ENCODE measurements around the gene KCNK3. TPM values are rescaled to one million over a fixed set of nuclear protein-coding genes. Genes with fewer than 3 reads are reported as not detected.

The KCNK3 gene
- total and polyA plus RNA-seq, 10 of the 15 experiments (the other 5 are each of a cell fraction or from before 2014, with no cell fraction given): 0.13 TPM; not detected in 9

- Histone ChIP-seq H3K9ac (ENCODE audit: control insufficient read depth, insufficient read depth, low read length) (no peak overlapping the region), H3K79me2 (ENCODE audit: control insufficient read depth, insufficient read depth, low read length) (no peaks in the 10 kb centered on the region), H3K27ac (ENCODE audit: control insufficient read depth, insufficient read depth) (no peak overlapping the region), H4K20me1 (ENCODE audit: control insufficient read depth, insufficient read depth) (no peaks in the 10 kb centered on the region), H3K4me2 (ENCODE audit: control insufficient read depth, insufficient read depth) (no peak overlapping the region), H3K4me1 (ENCODE audit: control insufficient read depth, insufficient read depth, low read length) (peaks cover 18% of the 10 kb centered on the region), H2AFZ (ENCODE audit: control insufficient read depth, low read depth, low read length) (no peak overlapping the region), H3K9me3 (replicated peaks; ENCODE audit: control insufficient read depth, insufficient read depth, low read length) (no peaks in the 10 kb centered on the region), H3K27me3 (replicated peaks in 1 of 2; ENCODE audit: control insufficient read depth in 2 of 2, insufficient read depth in 2 of 2, low read length in 1 of 2) (no peaks in the 10 kb centered on the region), H3K4me3 (no peak overlapping the region), H3K36me3 (ENCODE audit: control insufficient read depth in 2 of 2, insufficient read depth in 2 of 2, low read length in 1 of 2) (no peaks in the 10 kb centered on the region)
- DNase-seq (ENCODE audit: low read depth, low spot score) (no peak), ATAC-seq (peak; percentile 52), FAIRE-seq (no peak)
- POLR2A ChIA-PET: no interaction called here
- 28% methylated on average over 4 of the region's 5 CpGs for WGBS (ENCODE audit: insufficient coverage, insufficient replicate concordance, low lambda C conversion rate, missing lambda C conversion rate)
- in situ Hi-C loops (cut with MboI): no loop called here
- intact Hi-C loops (cut with micrococcal nuclease; ENCODE audit: unreplicated experiment): no loop called here
- RAD21 ChIA-PET (ENCODE audit: unreplicated experiment): no interaction called here
- SMC1A ChIA-PET (ENCODE audit: uncharacterized antibody, unreplicated experiment): interaction anchor here (1.5 kb wide), 1 partner anchor 10 kb away, joined by 7 read pairs; no protein-coding TSS in a partner anchor
- BruUV-seq (replicated peaks): no TSS peak
- no peak for TF ChIP-seq PAX8 (IDR thresholded peaks at IDR 0.05)
- TF ChIP-seq CEBPZ (IDR thresholded peaks at IDR 0.05; ENCODE audit: low read depth, low read length): no peak
- TF ChIP-seq PKNOX1 (IDR thresholded peaks at IDR 0.05): peak; percentile 27; the same call in 1 of the 2 replicates
- TF ChIP-seq NFYB (IDR thresholded peaks at IDR 0.05; ENCODE audit: insufficient read depth, low read depth, low read length): no peak
- TF ChIP-seq ZNF687 (IDR thresholded peaks at IDR 0.05): 0 out of 2 replicates have a peak, but pooled peaks have one; percentile 20
- no peak for TF ChIP-seq SIN3A (IDR thresholded peaks at IDR 0.05; ENCODE audit: low read depth, low read length)
- TF ChIP-seq CREM (IDR thresholded peaks at IDR 0.05; ENCODE audit: low read depth): 0 out of 2 replicates have a peak, but pooled peaks have one; percentile 11
- TF ChIP-seq ATF2 (IDR thresholded peaks at IDR 0.05; ENCODE audit: low read length): no peak
- CTCF ChIA-PET: interaction anchor here (1.4 to 3.7 kb wide), 3 partner anchors 10 to 149 kb away, joined by 3 to 22 read pairs (median 3); no protein-coding TSS in a partner anchor
Measured at GRCh38 chr2:26756337-26756736, 63.8 kb downstream of the KCNK3 start.
